Left lung (tissue), 10 donors: Measurements from ENCODE around the gene RPP14. TPM values are rescaled to one million over a fixed set of nuclear protein-coding genes. Genes with fewer than 3 reads are reported as not detected.
A peak's percentile ranks its signal among the peaks of the same experiment; 100 is the strongest.

Experiments
- ATAC-seq: fragments of 200-7000 bp; cut with Tn5 transposase; one replicate; pipeline ENCODE4 v1.9.1; 2020; ENCODE audit warnings: moderate library complexity
- DNase-seq, 4 donors: peaks; one replicate each; pipeline ENCODE4 v3.0.0-alpha.2; 2013 to 2020
- H3K27ac ChIP-seq, 2 donors: fragments of 200-600 bp; sonication (generic) in 1 of 2; one replicate each; pipeline versions ENCODE4 v1.5.0 to v1.8.0; 2020 to 2021
- H3K27me3 ChIP-seq, 2 donors: fragments of 200-600 bp; sonication (generic) in 1 of 2; one replicate each; pipeline versions ENCODE4 v1.5.0 to v1.8.0; 2020 to 2021
- H3K36me3 ChIP-seq, 2 donors: fragments of 200-600 bp; sonication (generic) in 1 of 2; one replicate each; pipeline versions ENCODE4 v1.5.0 to v1.8.0; 2020 to 2021
- H3K4me1 ChIP-seq, 2 donors: fragments of 200-600 bp; one replicate each; pipeline ENCODE4 v1.8.0; 2021
- H3K4me3 ChIP-seq, 2 donors: fragments of 200-600 bp; sonication (generic) in 1 of 2; one replicate each; pipeline versions ENCODE4 v1.5.0 to v1.8.0; 2020 to 2021; ENCODE audit warnings: mild to moderate bottlenecking in 1 of 2
- H3K9me3 ChIP-seq, 2 donors: fragments of 200-600 bp; sonication (generic) in 1 of 2; one replicate each; pipeline versions ENCODE4 v1.5.0 to v1.8.0; 2020 to 2021
- CTCF ChIP-seq, 2 donors: fragments of 200-600 bp; sonication (generic) in 1 of 2; IDR thresholded peaks; one replicate each; pipeline versions ENCODE4 v1.5.0 to v1.8.0; 2021; ENCODE audit warnings: antibody characterized with exemption in 2 of 2
- intact Hi-C, 2 donors: fragments of 100-400 bp; cut with DNase I; formaldehyde crosslinking; loops; one replicate each; pipeline versions ENCODE4 v1.11.2 to v1.14.2; 2022
- polyA plus RNA-seq, 6 donors: library from polyadenylated mRNA; unstranded; fragments of 120-200 nt; gene quantifications; one replicate each; pipeline ENCODE4 v1.2.1, GENCODE V29; 2013; ENCODE audit not compliant: insufficient read length in 6 of 6
- total RNA-seq, 2 donors: library from RNA; stranded (reverse); fragmentation: NEBNext Ultra II Directional; extraction: Animal tissue kit (Norgen Biotek cat#: 25700); gene quantifications; one replicate each; pipeline ENCODE4 v1.2.1, GENCODE V29; 2021
- donor health status: DM: no; HTN: yes; CAD: no.
- donor health status: DM: no; HTN: no; CAD: no.

RPP14 gene
- total and polyA plus RNA-seq, 8 donors, result 12.7 to 21.5 (median 19.1) TPM

GRCh38 chr3:58299075-58299474 lies 7.0 kb upstream of the RPP14 start:
- DNase-seq (no peak), ATAC-seq (no peak)
- H3K27me3 ChIP-seq, result peaks cover 0 to 39% of the 10 kb centered on the region in 2 donors
- H3K4me3 ChIP-seq, result no peak overlapping the region
- no peaks in the 10 kb centered on the region for H3K36me3 ChIP-seq
- H3K9me3 ChIP-seq, result peaks cover 0 to 3% of the 10 kb centered on the region in 2 donors
- H3K27ac ChIP-seq, result no peak overlapping the region
- no peak for TF ChIP-seq CTCF (IDR thresholded peaks at IDR 0.05)
- intact Hi-C loops, result loop anchor here in 1 of 2 donors (2.0 to 10.0 kb wide), 2 partner anchors 54 to 114 kb away; no protein-coding TSS in a partner anchor
- H3K4me1 ChIP-seq, result no peaks in the 10 kb centered on the region

DNA sequence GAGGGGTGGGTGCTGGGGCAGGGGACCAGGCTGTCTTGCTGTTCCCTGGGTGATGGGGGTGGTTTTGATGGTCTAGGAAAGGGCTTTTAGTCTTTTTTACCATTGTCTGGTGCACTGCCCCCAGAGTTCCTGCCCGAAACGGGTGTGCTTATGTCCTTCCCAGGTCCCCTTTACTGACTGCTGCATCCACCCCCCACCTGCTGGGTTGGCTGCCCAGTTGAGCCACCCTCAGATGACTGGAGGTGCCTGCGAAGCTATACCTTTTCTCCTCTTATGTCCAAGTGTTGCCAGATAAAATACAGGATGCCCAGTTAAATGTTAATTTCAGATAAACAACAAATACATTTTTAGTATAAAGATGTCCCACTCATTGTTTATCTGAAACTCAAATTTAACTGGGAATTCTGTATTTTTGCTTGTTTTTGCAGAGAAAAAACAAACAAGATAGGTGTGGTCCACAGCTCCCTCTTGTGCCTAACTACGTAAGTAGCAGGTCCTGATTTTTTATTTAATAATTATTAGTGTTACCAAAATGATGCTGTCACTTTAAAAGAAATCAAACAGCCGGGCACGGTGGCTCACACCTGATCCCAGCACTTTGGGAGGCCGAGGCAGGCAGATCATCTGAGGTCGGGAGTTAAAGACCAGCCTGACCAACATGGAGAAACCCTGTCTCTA lies 6.1 kb upstream of the RPP14 start:
- Histone ChIP-seq H3K9me3 (peaks cover 0 to 2% of the 10 kb centered on the region in 2 donors), H3K27ac (no peak overlapping the region), H3K36me3 (no peaks in the 10 kb centered on the region), H3K4me3 (no peak overlapping the region), H3K4me1 (no peaks in the 10 kb centered on the region), H3K27me3 (peaks cover 0 to 39% of the 10 kb centered on the region in 2 donors)
- peak; percentile 28 to 44 for TF ChIP-seq CTCF (IDR thresholded peaks at IDR 0.05)
- intact Hi-C loops, result loop anchor here in 1 of 2 donors (2.0 to 10.0 kb wide), 3 partner anchors 55 to 295 kb away; partner anchors contain the start of gene FLNB
- DNase-seq (peak in 1 of 4 donors; percentile 54), ATAC-seq (peak; percentile 53)

DNA sequence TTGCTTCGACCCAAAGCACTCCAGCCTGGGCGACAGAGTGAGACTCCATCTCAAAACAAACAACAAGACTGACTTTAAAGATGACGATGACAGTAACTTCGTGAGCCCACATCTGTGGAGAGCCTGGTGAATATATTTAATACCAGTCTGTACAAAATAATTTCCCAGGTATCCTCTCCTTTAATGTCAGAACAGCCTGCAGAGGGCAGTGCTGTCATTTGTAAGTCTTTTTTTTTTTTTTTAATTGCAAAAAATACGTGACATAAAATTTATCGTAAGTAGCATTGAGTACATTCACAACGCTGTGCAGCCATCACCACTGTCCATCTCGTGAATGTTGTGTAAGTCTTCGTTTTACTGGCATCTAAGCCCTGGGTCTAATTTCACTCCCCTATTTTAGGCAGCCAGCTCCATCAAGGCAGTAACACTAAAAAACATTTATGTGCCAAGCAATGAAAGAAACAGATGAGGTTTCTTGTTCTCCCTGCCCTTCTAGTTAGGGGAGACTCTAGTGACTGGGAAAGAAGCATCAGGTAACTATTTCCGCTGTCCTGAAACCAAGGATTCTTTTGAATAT lies 1.7 kb downstream of the RPP14 start:
- Histone ChIP-seq H3K36me3 (peaks cover 0 to 32% of the 10 kb centered on the region in 2 donors), H3K27me3 (no peaks in the 10 kb centered on the region), H3K4me3 (peak overlapping the region; percentile 72 to 81), H3K27ac (peak overlapping the region in 1 of 2 donors; percentile 96), H3K4me1 (peaks cover 19 to 32% of the 10 kb centered on the region in 2 donors), H3K9me3 (no peaks in the 10 kb centered on the region)
- peak in 1 of 2 donors; percentile 34 for TF ChIP-seq CTCF (IDR thresholded peaks at IDR 0.05)
- DNase-seq (peak in 2 of 4 donors; percentile 35 to 65), ATAC-seq (peak; percentile 6)
- intact Hi-C loops, result loop anchor here in 1 of 2 donors (10.0 kb wide), 1 partner anchor 303 kb away; the partner anchor contains the start of gene FLNB

DNA sequence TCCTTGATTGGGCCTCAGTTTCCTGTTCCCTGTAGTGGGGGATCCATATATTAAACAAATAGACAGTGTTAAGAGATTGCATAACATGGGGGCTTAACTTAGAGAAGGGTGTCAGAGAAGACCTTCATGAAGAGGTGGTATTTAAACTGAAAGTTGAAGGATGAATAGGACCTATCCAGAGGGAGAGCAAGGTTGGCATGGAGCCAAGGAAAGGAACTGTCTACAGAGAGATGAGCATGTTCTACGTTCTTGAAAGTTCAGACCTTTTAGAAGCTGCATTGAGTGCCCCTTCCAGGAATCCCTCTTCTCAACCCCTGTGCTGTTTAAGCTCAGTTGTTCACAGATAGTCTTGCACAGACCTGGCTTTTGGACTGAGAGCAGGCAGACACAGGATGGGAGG lies 2.7 kb downstream of the RPP14 start:
- Histone ChIP-seq H3K4me3 (no peak overlapping the region), H3K36me3 (peaks cover 0 to 43% of the 10 kb centered on the region in 2 donors), H3K27ac (no peak overlapping the region), H3K9me3 (no peaks in the 10 kb centered on the region), H3K4me1 (peaks cover 19 to 32% of the 10 kb centered on the region in 2 donors), H3K27me3 (no peaks in the 10 kb centered on the region)
- no peak for TF ChIP-seq CTCF (IDR thresholded peaks at IDR 0.05)
- ATAC-seq (no peak), DNase-seq (peak in 1 of 4 donors; percentile 9)
- intact Hi-C loops, result loop anchor here in 1 of 2 donors (10.0 kb wide), 1 partner anchor 304 kb away; the partner anchor contains the start of gene FLNB

DNA sequence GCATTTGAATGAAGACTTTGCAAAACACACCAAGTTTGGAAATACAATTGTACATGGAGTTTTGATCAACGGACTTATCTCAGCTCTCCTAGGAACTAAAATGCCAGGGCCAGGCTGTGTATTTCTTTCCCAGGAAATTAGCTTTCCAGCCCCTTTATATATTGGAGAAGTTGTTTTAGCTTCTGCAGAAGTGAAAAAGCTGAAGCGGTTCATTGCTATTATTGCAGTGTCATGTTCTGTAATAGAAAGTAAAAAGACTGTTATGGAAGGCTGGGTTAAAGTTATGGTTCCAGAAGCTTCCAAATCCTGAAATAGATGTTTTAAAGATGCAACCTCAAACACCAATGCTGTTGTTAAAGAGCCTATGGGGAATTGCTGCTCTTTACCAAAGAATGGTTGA lies 11.8 kb downstream of the RPP14 start:
- no peaks in the 10 kb centered on the region for H3K27me3 ChIP-seq
- no peak overlapping the region for H3K4me3 ChIP-seq
- intact Hi-C loops, result no loop called here
- H3K36me3 ChIP-seq, result peaks cover 0 to 65% of the 10 kb centered on the region in 2 donors
- H3K4me1 ChIP-seq, result peaks cover 0 to 6% of the 10 kb centered on the region in 2 donors
- ATAC-seq (no peak), DNase-seq (no peak)
- no peak overlapping the region for H3K27ac ChIP-seq
- H3K9me3 ChIP-seq, result no peaks in the 10 kb centered on the region
- TF ChIP-seq CTCF (IDR thresholded peaks at IDR 0.05), result no peak
